Stimulated activated CD4-positive, alpha-beta T cell treated with anti-CD3 and anti-CD28 coated beads, Interleukin-15, amount 100 ng/mL, for 48 hours (primary cell): ENCODE measurements around the gene TADA2A.

Experiments used
- DNase-seq, 2 donors: peaks; one replicate each; pipeline ENCODE4 v3.0.0-alpha.2; 2020; ENCODE audit warnings: low read depth in 2 of 2

TADA2A gene

DNA sequence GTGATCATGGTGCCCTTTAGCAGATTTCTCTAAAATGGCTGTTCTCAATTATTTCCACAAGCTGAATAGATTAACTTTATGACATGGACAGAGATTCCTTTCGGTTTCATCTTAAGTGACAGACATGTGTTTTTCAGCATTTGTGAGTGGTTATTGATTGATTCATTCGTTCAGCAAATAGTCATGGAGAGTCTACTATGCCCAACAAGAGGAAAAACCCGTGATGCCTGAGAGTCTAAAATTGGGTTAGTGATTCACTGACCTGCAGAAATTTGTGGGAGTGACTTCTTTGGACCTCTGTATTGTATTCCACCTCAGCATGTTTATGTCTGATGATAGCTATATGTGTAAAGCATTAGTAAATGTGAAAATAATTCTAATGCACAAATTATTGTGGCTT is 55.0 kb downstream of the TADA2A start:
- no peak for DNase-seq

DNA sequence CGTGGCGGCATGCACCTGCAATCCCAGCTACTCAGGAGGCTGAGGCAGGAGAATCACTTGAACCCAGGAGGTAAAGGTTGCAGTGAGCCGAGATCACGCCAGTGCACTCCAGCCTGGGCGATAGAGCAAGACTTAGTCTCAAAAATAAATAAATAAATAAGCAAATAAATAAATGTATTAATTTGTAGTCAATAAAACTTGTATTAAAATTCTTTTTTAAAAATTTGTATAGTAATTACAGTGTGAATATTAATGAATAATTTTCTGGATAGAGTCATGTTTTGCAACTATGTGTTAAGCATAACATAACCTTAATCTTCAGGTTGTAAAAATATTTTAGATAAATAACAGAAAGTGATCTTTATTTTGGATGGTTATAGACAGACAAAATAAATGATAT is 55.8 kb downstream of the TADA2A start:
- no peak for DNase-seq

DNA sequence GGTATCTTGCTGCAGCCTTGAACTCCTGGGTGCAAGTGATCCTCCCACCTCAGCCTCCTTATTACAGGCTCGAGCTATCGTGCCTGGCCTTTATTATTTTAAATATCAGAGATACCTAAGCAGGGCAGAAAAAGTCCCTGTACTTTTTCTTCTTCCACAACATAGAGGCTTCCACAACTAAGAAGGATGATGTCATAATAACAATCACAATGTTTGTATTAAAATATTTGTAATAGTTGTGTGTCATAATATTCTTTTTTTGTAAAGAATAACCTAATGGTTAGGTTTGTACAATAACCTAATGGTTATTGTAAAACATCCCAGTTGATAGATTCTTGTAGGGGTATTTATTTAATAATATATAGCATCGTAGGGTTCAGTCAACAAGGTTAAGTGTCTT is 56.4 kb downstream of the TADA2A start:
- DNase-seq = no peak

DNA sequence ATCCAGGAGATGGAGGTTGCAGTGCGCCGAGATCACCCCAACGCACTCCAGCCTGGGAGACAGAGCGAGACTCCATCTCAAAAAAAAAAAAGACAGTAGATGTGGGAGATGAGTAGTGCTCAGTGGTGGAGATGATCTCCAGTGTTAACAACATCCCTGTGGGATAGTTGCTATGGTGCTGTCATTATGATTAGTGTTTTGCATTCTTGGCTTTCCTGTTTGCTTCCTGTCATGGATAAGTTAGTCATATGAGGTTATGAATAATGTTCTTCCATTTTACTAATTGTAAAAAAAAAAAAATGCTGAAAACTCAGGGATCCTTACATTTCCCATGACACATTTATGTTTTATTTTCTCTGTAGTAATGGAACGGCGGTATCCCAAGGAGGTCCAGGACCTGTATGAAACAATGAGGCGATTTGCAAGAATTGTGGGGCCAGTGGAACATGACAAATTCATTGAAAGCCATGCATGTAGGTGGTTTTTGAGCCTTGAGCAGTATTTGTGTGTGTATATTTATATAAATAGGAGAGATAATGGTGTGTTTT is 58.5 kb downstream of the TADA2A start:
- DNase-seq = no peak

DNA sequence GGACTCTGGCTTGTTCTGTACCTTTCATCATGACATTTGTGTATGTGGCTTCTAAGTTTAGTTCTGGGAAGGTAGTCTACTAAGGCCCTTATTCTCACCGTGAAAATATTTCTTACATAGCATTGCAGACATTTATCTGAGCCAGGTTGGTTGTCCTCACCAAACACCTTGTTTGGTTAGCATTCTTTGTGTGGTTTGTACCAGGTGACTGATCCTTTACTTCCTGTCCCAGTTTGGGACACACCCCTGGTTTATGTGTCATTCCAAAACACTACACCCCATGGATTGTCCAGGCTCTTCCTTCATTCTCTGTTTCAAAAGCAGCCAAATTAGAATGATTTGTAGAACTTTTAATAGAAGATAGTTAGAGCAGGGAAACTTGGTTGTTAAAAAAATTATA is 59.8 kb downstream of the TADA2A start:
- no peak for DNase-seq

DNA sequence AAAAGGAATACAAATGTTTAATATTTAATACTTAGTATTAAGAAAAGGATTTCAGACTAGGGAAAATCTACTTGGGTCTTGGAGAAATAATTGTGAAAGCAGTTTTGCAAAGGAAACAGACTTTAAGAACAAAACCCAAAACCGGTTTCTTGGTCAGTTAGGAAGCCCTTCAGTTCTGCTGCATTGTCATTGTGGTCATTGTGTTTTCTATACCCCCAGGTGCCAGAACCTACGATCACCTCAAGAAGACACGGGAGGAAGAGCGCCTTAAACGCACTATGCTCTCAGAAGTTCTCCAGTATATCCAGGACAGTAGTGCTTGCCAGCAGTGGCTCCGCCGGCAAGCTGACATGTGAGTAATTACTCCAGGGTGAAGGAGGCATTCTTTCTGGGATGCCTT is 63.5 kb downstream of the TADA2A start:
- DNase-seq = no peak

DNA sequence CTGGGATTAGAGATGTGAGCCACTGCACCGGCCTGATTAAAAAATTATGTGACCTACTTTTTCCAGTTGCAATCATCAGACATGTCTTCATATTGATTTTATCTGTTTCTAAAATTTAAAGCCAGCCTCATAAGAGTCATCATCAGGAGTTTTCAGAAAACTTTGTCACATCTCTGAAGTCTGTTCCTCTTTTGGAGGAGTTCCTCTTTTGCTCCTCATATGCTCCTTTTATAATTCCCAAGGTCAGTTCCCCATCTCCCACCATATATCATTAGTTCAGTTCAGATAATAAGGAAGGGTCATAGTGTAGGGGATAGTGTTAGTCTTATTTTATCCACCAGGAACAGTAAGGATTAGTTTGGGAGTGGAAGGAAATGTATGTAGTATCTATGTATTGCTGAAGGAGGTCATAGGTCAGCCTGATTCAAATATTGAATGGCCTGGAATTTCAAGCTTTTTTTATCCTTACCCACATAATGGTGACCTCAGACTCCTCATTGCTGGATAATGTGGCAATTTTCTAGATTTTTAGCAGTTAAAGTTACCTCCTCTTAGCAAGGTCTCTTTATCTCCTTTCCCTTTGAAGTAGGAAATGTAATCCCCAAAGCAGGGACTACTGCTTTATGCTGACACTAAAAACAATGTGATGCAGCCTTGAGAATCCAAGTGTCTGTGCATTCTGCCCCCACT is 69.2 kb downstream of the TADA2A start:
- DNase-seq = no peak

DNA sequence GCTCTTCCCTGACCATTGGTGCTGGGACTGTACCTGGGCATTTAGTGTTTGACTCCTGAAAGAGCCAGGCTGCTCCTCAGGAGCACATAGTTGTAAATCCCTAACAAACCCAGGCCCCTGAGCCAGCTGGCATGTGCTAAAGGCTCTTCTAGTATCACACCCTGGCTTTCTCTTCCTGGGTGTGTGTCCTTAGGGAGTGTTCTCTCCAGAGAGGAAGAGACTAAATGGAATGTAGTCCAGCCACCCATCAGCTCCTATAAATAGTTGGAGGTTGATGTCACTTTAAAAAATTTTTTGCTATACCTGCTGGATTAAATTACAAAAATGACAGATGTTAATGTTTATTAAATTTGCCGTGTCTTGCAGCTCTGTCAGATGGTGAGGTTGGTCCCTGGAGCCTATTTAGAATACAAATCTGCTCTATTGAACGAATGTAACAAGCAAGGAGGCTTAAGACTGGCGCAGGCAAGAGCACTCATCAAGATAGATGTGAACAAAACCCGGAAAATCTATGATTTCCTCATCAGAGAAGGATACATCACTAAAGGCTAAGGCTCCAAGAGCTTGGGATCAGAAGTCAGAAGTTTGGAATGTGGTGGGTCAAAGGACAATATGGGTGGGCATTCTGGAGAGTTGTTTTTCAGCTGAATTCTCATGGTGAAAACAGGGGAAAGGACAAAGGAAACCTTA is 69.9 kb downstream of the TADA2A start:
- no peak for DNase-seq

DNA sequence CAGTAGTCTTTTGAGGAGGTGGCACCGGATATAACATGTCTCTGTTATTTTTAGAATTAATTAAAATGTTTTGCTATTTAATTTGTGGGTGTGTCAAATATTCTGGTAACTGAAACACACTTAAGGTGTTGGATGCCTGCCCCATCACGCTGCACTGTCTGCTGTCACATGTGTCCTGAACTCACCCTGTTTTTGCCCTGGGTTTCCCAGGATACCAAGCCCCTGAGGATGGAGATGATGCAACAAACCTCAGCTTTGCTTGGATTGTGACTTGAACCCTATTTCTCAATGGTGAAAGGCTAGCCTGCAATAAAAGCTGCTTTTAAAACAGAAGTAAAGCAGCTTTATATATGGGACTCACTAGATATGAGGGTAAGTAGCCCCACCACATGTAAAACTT is 71.5 kb downstream of the TADA2A start:
- DNase-seq = no peak

DNA sequence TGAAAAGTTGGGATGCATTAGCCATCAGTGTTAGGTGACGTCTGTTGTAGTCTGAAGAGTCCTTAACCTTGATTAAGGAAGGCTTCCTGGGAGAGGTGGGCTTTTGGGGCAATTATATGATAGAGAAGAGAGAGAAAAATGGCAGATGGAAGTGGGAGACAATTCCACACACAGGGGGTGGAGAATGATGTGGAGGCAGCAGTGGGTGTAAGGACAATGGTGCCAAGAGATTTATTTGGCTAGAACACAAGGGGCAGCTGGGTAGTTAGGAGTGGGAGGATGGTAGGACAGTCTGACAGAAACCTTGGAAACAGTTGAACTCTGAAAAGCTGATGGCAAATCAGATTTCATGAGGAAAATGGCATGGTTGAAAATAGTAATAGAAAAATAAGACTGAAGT is 72.3 kb downstream of the TADA2A start:
- no peak for DNase-seq

DNA sequence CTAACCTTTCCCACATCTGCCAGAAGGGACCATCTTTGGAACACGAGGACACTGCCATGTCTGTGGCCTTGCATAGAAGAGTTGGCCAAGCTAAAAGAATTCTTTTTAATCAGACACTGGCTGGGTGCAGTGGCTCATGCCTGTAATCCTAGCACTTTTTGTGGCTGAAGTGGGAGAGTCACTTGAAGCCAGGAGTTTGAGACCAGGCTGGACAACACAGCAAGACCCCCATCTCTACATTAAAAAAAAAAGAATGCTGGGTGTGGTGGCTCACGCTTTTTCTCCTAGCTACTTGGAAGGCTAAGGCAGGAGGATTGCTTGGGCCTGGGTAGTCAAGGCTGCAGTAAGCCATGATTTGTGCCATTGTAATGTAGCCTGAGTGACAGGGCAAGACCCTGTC is 73.7 kb downstream of the TADA2A start:
- no peak for DNase-seq

DNA sequence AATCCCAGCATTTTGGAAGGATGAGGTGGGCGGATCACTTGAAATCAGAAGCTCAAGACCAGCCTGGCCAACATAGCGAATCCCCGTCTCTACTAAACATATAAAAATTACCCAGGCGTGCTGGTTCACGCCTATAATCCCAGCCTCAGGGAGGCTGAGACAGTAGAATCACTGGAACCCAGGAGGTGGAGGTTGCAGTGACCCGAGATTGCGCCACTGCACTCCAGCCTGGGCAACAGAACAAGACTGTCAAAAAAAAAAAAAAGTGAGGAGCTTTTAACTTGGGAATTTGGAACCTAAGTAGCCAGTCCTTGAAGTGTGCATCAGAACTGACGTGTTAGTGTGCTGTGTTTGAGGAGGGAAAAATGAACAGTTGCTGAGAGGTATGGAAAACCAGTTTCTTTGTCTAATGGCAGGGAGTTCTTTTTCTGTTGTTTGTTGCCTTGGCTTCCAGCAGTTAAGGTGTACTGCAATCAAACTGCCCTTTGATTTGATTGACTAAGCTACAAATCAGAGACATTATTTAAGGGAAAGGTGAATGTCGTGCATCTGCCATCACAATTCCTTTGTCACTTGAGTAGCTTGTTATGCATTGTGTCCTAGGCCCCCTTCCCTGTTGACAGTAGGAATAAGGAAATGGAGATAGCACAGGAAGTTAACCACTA is 74.4 kb downstream of the TADA2A start:
- DNase-seq = no peak

DNA sequence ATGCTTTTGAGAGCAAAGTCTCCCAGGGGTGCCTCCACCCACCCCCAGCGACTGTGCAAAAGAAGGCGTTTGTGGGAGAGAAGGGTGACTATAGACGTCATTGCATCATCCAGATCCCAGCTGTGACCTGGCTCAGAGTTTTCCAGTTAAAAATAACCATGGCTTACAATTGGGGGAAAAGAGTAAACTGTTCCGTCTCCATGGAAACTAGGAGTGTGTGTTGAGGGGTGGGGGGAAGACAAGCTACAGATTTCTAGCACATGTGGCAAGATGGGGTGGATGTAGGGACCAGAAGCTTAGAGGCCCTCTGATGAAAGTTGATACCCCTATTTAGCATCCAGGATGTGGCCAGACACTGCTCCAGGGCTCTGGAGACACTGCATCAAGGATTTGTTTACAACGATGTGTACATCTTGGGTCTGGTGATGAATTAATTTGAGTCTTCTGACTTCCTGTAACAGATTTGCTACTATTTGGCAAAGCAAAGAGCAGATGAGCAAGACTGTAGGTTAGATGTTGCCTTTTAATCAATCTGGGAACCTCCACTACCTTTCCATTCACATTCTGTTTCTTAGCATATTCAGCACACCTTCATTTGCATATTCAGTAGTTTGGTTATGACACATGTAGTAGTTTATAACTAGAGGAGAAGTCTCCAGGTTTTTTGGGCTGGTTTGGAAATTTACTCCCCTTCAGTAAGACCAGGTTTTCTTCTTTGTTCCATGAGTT is 76.8 kb downstream of the TADA2A start:
- no peak for DNase-seq

DNA sequence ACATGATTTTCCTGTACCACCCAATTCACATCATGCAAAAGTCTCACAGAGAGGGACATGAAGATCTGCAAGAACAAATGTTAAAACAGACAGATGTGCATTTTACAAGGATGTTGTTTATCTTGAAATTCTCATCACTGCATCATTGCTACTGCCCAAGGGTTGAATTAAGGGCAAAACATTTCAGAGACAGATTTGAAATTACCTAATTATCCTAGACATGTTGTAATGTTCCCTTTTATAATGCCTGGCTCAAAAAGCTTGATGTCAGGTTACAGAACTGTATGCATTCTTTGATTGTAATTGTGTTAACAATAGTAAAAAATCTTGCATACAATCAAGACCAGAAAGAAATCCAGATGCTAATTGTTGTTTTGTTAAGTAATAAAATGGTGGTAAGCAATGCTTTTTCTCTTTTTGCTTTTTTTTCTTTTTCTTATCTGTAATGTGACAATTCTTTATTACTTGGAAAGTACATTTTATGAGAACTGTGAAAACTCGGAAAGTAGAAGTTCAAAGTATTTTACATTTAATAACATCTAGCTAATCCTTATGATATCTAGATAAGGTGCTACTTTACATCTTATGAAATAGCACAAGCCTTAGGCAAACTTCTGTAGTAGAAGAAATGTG is 79.4 kb downstream of the TADA2A start:
- no peak for DNase-seq

DNA sequence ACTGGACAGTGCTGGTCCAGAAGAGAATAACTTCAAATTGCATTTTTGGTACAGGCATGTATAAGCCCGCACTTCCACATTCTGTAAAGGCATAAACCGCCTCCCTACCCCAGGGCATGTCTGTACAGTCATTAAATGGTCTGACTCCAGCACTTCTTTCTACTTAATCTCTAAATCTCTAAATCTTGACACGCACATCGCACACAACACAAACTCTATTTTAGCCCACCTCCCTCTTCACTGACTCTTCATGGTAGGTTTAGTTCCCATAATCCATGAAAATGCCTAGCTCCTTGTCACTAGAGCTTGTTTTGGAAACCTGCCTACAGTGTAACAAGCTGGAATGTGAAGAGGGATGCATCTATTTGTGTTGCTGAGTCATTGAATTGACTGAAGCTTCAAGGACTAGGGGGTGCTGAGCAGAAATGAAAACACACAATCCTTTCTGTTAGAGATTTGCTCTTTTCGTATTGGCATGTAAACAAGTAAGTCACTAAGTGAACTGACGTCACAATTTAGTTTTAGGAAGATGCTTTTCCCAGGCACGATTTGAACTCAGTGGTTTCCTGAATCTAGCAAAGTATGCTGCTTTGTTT is 81.4 kb downstream of the TADA2A start:
- DNase-seq = no peak

DNA sequence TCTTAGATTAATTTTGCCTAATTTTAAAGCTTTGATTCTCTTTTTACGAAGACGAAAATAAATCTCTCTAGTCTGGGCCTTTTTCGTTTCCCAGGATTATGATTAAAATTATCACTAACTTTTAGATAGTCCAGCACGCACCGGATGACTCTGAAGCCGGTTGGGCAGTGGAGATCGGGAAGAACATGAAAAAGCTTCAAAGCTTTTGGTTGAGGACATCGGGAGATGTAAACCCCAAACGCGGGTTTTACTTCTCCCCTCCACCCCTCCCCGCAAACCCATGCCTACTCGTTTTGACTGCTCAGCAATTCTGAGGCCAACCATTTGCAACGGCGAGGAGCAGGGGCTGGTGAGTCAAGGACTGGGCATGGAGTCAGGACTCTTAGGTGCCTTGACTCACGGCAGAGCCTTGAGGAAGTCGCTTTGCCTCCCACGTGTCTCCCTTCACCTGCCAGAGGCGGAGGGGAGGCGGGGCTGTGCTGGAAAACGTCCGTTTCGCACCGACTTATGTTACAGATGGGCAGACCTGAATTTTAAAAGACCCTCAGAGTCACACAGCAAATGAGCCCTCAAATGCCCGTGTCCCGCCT is 82.0 kb downstream of the TADA2A start:
- DNase-seq = peak; percentile 53 to 60

DNA sequence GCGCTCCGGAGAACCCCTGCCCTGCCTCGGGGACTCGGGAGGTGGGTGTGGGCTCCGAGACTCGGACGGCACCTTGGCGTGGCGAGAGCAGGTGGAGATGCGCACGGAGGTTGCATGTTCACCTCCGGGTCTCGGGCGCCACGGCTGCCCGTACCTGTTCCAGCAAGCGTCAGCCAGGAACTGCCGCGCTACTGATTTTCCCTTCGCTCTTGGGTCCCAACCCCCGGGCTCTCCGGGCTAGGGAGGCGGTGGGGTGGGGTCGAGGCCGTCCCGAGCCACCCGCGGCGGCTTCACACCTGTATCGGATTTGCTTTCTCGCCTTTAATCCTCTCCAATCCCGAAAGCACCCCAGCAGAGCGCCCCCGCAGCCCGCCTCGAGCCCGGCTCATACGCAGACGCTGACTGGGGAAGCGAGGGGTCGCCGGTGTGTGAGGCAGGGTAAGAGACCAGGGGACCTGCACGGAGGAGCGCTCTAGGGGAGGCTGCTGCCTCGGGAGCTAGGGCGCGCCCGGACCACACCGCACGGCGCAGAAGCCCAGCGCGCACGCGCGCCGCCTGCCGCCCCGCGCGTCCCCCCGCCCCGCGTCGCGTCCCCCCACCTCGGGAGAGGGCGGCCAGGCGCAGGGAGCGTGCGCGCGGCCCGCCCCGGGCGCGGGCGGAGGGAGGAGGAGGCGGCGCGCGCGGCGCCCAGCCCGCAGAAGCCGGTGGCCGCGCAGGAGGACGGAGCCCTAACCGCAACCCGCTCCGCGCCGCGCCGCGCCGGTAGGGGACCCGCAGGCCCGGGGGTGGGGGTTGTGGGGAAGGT is 82.7 kb downstream of the TADA2A start, which contains the start of gene DUSP14:
Gene DUSP14, plus strand, starts transcription at position 695 of the 805 bp plus-strand sequence. CDS start 22,382 bp downstream, outside the sequence.
- peak; percentile 50 to 70 for DNase-seq

DNA sequence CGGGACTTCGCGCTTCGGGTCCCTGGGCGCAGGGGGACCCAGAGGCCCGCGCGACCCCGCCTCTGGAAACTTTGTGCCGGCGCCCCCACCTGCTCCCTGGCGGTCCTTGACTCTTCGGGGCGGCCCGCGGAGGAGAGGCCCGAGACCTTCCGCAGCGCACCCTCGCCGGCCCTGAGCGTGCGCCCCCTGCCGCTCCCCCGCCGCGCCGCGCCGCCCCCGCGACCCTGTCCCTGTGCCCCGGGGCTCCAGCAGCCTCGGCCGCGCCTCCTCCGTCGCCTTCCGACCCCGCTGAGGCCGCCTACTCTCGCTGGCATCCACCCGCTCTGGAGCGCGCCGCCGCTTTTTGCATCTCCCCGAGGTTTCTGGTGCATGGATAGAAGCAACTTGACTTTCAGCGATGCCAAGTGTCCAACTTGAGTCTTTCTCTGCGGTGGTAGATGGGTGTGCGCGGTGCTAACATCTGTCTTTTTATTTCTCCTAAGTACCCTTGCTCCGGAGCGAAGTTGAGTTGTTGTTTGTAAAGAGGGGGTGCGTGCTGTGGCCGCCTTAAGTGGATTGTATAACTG is 83.4 kb downstream of the TADA2A start:
- DNase-seq = peak; percentile 59 to 61
